Progenitor cell of endocrine pancreas (in vitro differentiated cells): Measurements from ENCODE around the gene EGFR. TPM values are rescaled to one million over a fixed set of nuclear protein-coding genes. Genes with fewer than 3 reads are reported as not detected.

Experiments used
- DNase-seq: peaks from one replicate; pipeline ENCODE4 v3.0.0; 2021; ENCODE audit warnings: low spot score; ENCODE audit not compliant: unreplicated experiment
- H3K27ac Mint-ChIP-seq: 2 replicates; pipeline ENCODE4 v1.8.0; 2021; ENCODE audit warnings: mild to moderate bottlenecking, moderate library complexity, mixed read lengths
- H3K27me3 Mint-ChIP-seq: 2 replicates; pipeline ENCODE4 v1.8.0; 2021; ENCODE audit warnings: mixed read lengths
- H3K36me3 Mint-ChIP-seq: 2 replicates; pipeline ENCODE4 v1.8.0; 2022; ENCODE audit warnings: mixed read lengths; ENCODE audit not compliant: insufficient read depth
- H3K4me1 Mint-ChIP-seq: 2 replicates; pipeline ENCODE4 v1.8.0; 2021; ENCODE audit warnings: low read depth, mixed read lengths
- H3K4me3 Mint-ChIP-seq: 2 replicates; pipeline ENCODE4 v1.8.0; 2021; ENCODE audit warnings: low read depth, mild to moderate bottlenecking, moderate library complexity, mixed read lengths
- H3K9me3 Mint-ChIP-seq: 2 replicates; pipeline ENCODE4 v1.8.0; 2021; ENCODE audit warnings: low read depth, mixed read lengths
- total RNA-seq: library from RNA; stranded (reverse); gene quantifications from 2 replicates; pipeline ENCODE4 v1.2.1, GENCODE V29; 2021
- TF ChIP-seq, protein P1 (sequence below): fragments of 200-600 bp; sonication (generic); IDR thresholded peaks from one replicate; pipeline ENCODE4 v1.5.0; 2021; ENCODE audit warnings: antibody characterized with exemption, mild to moderate bottlenecking; ENCODE audit not compliant: unreplicated experiment

The EGFR gene
- total RNA-seq, 1 donor from 2014 or later: 43.8 TPM

- Mint-ChIP-seq H3K9me3 (peaks cover 5% of the 10 kb centered on the region), H3K4me1 (peaks cover 6% of the 10 kb centered on the region), H3K4me3 (no peak overlapping the region), H3K36me3 (peaks cover 1% of the 10 kb centered on the region), H3K27me3 (no peaks in the 10 kb centered on the region), H3K27ac (peak overlapping the region; percentile 31)
- TF ChIP-seq, protein P1, sequence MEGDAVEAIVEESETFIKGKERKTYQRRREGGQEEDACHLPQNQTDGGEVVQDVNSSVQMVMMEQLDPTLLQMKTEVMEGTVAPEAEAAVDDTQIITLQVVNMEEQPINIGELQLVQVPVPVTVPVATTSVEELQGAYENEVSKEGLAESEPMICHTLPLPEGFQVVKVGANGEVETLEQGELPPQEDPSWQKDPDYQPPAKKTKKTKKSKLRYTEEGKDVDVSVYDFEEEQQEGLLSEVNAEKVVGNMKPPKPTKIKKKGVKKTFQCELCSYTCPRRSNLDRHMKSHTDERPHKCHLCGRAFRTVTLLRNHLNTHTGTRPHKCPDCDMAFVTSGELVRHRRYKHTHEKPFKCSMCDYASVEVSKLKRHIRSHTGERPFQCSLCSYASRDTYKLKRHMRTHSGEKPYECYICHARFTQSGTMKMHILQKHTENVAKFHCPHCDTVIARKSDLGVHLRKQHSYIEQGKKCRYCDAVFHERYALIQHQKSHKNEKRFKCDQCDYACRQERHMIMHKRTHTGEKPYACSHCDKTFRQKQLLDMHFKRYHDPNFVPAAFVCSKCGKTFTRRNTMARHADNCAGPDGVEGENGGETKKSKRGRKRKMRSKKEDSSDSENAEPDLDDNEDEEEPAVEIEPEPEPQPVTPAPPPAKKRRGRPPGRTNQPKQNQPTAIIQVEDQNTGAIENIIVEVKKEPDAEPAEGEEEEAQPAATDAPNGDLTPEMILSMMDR: no peak
- no peak for DNase-seq
These were observed 115.0 kb downstream of the EGFR start for GRCh38 chr7:55133630-55134358.

DNA sequence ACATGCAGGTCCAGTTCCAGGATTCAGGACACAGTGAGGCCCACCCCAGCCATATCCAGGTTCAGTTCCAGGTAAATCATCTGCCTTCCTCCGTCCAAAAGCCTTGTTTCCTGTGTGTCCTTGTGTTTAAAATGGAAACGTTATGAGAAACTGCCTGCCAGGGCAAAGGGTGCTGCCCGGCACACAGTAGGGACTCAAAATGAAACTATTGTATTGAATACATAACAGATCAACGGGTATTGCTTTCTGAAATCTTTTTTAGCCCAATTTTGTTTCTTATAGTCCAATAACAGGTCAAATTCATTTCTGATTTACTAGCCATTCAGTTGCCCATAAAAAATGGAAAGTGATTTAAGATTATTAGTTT, 115.5 kb downstream of the EGFR start:
- peaks cover 1% of the 10 kb centered on the region for H3K36me3 Mint-ChIP-seq
- H3K4me3 Mint-ChIP-seq: no peak overlapping the region
- peaks cover 7% of the 10 kb centered on the region for H3K9me3 Mint-ChIP-seq
- H3K4me1 Mint-ChIP-seq: peaks cover 3% of the 10 kb centered on the region
- no peak overlapping the region for H3K27ac Mint-ChIP-seq
- no peak for DNase-seq
- H3K27me3 Mint-ChIP-seq: no peaks in the 10 kb centered on the region
- TF ChIP-seq, protein P1: no peak

GRCh38 chr7:55134786-55135185, 116.0 kb downstream of the EGFR start:
- Mint-ChIP-seq H3K27ac (no peak overlapping the region), H3K36me3 (peaks cover 1% of the 10 kb centered on the region), H3K4me1 (peaks cover 3% of the 10 kb centered on the region), H3K4me3 (no peak overlapping the region), H3K27me3 (no peaks in the 10 kb centered on the region), H3K9me3 (peaks cover 7% of the 10 kb centered on the region)
- no peak for DNase-seq
- TF ChIP-seq, protein P1: no peak

DNA sequence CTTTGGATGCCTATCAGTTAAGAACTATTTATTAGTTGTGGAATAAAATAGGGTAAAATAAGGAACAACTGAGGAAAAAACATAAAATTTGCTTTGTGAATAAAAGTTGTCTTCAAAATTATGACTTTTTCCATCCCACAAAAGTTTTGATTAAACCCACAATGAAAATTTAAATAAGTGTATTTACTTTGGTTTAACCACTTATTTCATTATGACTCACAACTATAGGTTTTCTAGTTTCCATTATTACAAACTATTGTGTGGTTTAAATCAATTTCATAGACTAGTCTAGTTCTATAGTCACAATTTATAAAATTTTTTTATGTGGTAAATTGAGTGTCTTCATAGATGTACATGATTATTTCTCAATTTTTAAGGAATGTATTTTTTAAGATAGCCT, 116.6 kb downstream of the EGFR start:
- H3K27ac Mint-ChIP-seq: no peak overlapping the region
- H3K27me3 Mint-ChIP-seq: no peaks in the 10 kb centered on the region
- no peak for DNase-seq
- no peak overlapping the region for H3K4me3 Mint-ChIP-seq
- TF ChIP-seq, protein P1: no peak
- H3K4me1 Mint-ChIP-seq: peaks cover 3% of the 10 kb centered on the region
- peaks cover 1% of the 10 kb centered on the region for H3K36me3 Mint-ChIP-seq
- peaks cover 7% of the 10 kb centered on the region for H3K9me3 Mint-ChIP-seq

DNA sequence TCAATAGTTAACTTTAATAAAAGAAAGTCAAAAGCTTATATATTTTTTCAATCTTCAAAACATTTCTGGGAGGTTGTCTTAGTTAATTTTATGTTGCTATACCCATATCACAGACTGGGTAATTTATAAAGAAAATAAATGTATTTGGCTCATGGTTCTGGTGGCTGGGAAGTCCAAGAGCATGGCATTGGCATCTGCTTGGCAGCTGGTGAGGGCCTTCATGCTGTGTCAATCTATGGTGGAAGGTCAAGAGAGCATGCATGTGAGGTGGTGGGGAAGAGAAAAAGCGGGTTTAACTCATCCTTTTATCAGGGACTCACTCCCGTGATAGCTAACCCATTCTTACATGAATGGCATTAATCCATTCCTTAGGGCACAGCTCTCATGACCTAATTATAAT, 119.8 kb downstream of the EGFR start:
- no peaks in the 10 kb centered on the region for H3K27me3 Mint-ChIP-seq
- DNase-seq: no peak
- TF ChIP-seq, protein P1: no peak
- no peaks in the 10 kb centered on the region for H3K4me1 Mint-ChIP-seq
- H3K9me3 Mint-ChIP-seq: peaks cover 7% of the 10 kb centered on the region
- H3K4me3 Mint-ChIP-seq: no peak overlapping the region
- H3K27ac Mint-ChIP-seq: no peak overlapping the region
- peaks cover 8% of the 10 kb centered on the region for H3K36me3 Mint-ChIP-seq
